T-helper 2 cell (primary cell): Measurements from ENCODE around the gene CYB561.

ENCODE experiments used
- DNase-seq, 5 experiments: peaks; one replicate each; pipeline versions ENCODE4 v3.0.0 to v3.0.0-alpha.2; 2012 to 2022
- total RNA-seq, 2 donors: gene quantifications; one replicate each; lab custom pipeline; 2026; lab: John Stamatoyannopoulos, UW

CYB561 gene
- total RNA-seq, result 29.0 to 46.8 reads per million in 2 donors

DNA sequence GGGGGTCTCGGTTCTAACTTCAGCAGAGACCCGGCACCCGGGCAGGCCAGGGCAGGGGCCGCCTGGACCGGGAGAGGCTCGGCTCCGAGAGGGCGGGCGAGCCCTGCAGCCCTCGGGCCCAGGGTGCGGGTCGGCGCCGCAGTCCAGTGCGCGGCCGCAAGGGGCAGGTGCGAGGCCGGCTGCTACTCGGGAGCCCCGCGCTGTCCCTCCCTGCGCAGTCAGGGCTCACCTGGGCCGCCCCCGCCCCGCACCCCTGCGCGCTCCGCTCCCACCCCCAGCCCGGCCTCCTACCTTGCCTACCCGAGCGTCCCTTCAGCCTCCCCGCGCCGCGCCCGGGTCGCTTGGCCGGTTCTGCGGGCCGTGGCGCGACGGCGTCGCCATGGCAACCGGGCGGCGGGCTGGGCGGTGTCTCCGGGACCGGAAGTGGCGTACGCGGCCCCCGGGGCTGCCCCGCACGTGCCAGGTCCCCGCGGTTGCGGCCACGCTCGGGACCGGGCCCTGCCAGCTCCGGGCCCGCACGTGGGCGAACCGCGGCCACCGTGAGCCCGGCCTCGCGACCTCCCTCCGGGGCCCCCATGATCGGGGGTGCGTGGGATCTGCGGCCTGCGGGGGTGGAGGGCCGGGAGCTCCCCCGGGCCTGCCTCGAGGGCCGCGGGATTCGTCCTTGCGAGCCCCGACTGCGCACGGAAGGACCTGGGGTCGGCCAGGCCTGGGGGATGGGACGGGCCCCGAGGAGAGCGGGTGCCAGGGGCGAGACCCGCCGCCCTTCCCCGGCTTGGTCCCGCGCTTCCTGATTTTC is at the start of gene CYB561:
Gene CYB561 (minus strand): TSS at position 353 of the 799 bp plus-strand sequence. CDS start 8,759 bp downstream, outside the sequence.
- peak; percentile 43 to 75 (median 58) for DNase-seq

GRCh38 chr17:63495491-63495890 is 49.4 kb upstream of the CYB561 start:
- DNase-seq, result no peak

- no peak for DNase-seq
Observed at GRCh38 chr17:63494300-63494928, 48.3 kb upstream of the CYB561 start.

- DNase-seq, result no peak
Observed at GRCh38 chr17:63493411-63493810, 47.3 kb upstream of the CYB561 start.

DNA sequence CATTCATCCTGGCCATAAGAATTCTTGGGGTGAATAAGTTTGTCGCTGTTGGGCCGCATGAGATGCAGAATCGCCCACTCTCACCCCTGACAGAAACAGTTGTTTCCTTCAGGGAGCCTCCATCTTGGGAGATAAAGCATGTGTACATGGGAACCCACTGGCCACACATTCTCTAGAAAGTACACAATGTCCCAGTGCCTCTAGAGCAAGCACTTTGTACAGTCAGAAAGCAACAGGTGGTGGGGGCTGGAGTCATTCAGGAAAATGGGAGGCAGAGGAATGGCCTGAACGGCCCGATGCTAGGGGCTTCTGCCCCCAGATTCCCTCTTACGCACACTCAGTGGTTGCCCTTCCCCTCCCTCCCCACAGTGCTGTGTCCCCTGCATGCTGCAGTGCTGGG is 46.8 kb upstream of the CYB561 start:
- no peak for DNase-seq

DNA sequence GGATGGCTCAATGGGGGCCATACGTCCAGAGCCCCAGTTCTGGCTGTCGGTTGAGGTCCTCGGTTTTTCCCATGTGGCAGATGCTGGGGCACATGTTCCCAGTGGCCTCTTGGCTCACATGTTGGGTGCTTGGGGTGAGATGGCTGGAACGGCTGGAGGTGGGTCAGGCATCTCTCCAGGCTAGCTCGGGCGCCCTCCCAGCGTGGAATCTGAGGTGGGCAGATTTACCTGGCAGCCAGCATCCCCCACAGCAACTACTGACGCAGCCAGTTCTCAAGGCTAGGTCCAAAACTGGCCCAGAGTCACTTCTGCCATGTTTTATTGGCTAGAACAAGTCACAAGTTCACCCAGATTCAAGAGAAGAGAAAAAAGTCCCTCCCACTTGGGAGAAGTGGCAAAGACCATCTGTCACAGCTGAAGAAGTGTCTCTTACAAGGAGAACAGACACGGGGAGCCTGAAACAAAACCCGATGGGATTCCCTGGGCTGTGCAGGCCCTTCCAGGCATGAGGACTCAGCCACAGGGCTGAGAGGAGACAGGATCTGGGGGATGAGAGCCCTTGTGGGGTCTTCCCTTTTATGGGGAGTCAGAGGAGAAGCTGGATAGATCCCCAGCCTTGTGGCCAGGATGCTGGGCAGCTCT is 46.0 kb upstream of the CYB561 start:
- no peak for DNase-seq

DNA sequence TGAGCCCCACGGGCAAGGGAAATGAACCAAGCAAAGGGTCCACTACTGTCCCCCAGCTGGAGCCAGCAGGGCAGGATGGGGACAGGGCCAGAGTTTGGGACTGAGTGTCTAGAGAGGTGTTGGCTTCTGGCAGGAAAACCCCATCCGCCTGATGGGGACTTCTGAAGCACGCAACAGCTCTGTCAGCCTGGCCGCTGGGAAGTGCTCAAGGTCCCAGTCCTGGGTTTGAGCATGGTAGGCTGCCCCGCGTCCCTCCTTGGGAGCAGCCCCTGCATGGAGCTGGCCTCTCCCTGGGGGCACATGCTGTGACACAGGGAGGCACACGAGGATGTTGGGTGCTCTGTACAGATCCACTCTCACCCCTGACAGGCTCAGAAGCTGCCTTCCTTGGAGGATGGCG is 45.3 kb upstream of the CYB561 start:
- DNase-seq, result no peak

- no peak for DNase-seq
Observed at GRCh38 chr17:63490858-63491400, 44.8 kb upstream of the CYB561 start.

DNA sequence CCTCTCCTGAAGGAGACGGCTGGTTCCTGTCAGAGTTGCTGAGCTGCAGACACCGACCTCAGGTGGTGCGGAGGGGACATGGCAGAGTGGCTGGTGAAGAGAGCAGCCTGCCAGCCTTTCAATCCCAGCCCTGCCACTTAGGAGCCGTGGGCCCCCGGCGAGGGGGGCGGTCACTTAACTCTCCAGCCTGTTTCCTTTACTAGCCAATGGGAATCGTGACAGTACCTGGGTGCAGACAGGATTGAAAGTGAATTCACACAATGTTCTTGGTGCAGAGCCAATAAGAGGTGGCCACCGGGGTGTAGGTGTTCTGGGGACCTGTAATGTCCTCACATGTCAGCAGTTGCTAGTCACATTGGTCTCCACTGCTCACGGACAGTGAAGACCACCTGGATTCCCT is 44.2 kb upstream of the CYB561 start:
- DNase-seq, result no peak

DNA sequence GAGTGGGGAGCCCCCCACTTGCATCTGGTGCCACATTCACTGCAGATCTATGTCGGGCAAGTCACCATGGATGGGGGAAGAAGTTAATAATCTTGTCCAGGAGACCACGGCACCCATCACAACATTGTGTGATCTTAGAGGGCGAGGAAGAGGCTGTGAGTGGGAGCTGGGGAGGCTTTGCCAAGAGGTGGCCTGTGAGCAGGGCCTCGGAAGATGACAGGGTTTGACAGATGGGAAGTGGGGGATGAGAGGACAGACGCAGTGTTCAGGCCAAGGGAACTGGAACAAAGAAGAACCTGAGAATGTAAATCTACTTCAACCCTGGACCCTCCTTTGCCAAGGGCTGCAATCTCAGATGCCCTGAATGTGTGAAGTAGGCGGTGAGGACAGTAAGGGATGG is 43.2 kb upstream of the CYB561 start:
- DNase-seq, result no peak

- no peak for DNase-seq
Observed at GRCh38 chr17:63488851-63489250, 42.7 kb upstream of the CYB561 start.

- DNase-seq, result no peak
Observed at GRCh38 chr17:63487014-63487339, 40.9 kb upstream of the CYB561 start.

DNA sequence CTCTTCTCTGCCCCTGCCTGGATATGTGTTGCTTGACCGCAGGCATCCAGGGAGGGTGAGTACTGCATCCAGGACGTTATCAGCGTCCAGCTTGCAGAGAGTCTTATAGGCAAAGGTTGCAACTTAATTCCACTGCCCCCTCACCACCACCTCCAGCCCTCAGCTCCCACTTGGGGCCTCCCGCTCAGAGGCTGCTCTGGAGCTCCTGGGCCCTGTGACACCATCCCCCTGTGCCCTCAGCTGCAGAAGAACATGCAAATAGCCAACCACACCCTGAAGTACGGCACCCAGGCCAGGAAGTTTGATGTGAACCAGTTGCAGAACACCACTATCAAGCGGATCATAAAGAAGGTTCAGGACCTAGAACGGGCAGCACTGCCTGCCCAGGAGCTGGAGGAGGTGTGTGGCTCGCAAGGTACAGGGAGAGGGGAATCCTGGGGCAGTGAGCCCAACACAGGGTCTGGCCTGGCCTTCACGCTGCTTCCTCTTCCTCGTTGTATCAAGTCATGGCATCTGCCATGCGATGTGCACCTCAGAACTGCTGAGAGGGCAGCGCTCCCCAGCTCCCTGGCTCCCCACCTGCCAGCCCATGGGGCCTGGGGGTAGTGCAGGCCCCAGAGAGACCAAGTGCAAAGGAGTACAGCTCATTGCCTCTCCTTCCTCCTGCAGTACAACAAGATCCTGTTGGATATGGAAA is 40.4 kb upstream of the CYB561 start:
- no peak for DNase-seq

DNA sequence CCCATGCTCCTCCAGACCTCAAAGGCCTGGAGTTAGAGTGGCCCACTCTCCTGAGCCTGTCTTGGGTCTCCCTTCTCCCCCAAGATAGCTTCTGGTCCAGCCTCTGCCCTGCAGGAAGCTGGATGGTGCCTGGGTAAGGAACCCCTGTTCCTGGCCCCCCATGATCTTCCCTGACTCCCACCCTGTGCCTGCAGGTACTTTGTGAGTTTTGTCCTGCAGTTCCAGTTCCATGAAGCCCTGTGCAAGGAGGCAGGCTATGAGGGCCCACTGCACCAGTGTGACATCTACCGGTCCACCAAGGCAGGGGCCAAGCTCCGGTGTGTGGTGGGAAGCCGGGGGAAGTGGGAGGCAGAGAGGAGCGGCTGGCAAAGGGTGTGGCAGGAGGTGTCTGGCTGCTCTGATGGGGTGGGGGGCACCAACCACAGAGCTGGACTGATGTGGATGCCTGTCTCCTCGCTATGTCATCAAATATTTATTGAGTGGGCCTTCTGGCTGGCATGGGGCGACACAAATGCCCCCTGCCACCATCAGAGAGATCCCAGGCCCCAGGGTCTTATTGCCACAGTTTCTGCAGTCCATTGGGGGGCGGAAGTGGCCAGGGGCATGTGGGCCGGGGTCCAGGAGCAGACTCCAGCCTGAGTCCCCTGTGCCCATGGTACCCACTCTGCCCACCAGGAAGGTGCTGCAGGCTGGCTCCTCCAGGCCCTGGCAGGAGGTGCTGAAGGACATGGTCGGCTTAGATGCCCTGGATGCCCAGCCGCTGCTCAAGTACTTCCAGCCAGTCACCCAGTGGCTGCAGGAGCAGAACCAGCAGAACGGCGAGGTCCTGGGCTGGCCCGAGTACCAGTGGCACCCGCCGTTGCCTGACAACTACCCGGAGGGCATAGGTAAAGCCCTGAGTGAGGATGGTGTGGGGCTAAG is 37.8 kb upstream of the CYB561 start:
- DNase-seq, result no peak

GRCh38 chr17:63483038-63483437 is 36.9 kb upstream of the CYB561 start:
- no peak for DNase-seq

- DNase-seq, result no peak
Observed at GRCh38 chr17:63482509-63482908, 36.4 kb upstream of the CYB561 start.

DNA sequence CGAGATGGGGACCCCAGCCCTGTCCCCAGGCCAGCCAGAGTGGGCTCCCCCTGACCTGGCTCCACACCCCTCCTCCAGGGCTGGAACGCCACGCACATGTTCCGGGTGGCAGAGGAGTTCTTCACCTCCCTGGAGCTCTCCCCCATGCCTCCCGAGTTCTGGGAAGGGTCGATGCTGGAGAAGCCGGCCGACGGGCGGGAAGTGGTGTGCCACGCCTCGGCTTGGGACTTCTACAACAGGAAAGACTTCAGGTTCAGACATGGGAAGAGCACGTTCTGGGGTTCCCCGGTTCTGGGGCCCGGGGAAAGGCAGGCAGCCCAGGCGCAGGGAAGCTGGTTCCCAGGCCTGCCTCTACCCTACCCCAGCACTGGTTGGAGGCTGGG is 35.4 kb upstream of the CYB561 start:
- DNase-seq, result no peak

DNA sequence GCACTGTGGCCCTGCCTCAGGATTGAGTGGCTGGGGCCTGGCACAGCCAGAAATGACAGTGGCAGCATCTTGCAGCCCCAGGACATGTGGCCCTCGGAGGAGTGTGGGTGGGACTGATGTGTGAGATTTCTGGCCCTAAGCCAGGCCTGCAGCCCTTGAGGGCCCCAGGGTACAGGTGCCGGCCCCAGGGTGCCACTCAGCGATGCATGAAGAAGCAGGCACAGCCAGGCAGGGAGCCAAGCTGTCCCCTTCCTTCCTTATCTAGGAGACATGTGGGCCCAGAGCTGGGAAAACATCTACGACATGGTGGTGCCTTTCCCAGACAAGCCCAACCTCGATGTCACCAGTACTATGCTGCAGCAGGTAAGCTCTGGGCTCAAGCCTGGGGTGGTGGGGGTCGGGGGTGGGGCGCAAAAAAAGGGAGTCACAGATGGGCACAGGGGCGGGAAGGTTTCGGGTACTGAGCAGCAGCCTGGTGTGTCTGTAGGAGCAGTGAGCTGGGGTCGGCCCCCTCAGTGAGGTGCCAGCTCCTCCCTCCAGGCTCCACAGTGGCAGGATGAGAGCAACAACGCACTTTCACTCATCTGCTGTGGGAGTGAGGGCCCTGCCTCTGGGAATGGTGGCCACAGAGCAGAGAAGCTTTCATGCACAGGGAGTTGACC is 34.9 kb upstream of the CYB561 start:
- no peak for DNase-seq

DNA sequence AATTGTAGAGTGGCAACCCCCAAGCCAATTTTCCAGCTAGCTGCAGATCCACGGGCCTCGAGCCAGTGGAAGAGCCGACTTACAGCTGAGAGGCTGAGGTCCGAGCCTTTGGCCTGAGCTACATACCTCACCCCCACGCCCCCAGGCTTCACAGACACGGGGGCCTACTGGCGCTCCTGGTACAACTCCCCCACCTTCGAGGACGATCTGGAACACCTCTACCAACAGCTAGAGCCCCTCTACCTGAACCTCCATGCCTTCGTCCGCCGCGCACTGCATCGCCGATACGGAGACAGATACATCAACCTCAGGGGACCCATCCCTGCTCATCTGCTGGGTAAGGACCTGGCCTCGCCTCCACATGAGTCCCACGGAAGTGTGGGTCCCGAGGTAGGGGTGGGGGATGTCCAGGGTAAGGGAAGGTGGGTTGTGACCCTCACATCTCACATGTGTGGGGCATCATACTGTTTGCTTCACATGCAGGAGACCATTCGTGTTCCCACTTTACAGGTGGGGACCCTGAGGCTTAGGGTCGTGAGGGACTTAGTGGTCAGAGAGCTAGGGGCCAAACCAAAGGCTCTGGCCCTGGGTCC is 34.2 kb upstream of the CYB561 start:
- DNase-seq, result no peak

- no peak for DNase-seq
Observed at GRCh38 chr17:63479495-63480184, 33.5 kb upstream of the CYB561 start.
